ENCODE measurements around the gene CACNA2D1.

DNA sequence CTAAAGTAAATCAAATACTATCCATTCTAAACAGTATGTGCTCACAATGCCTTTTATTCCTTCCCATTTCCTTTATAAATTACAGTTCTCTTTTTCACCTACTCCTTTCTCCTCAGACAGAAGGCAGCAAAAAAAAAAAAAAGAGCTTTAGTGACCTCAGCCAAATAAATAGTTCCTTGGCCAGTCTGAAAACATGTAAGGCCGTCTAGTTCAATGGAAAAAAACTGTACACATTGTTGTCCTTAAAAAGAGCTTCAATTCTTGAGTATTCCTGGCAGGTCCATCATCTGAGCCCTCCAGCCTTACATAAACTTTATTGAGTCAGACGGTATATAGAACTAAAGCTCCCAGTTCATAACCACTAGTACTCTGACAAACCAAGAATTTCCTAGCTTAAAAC, 185.4 kb downstream of the CACNA2D1 start:
- no peak for TF ChIP-seq POLR2AphosphoS5 (IDR thresholded peaks at IDR 0.05; ENCODE audit: low read depth, low read length)
- TF ChIP-seq, protein P1, sequence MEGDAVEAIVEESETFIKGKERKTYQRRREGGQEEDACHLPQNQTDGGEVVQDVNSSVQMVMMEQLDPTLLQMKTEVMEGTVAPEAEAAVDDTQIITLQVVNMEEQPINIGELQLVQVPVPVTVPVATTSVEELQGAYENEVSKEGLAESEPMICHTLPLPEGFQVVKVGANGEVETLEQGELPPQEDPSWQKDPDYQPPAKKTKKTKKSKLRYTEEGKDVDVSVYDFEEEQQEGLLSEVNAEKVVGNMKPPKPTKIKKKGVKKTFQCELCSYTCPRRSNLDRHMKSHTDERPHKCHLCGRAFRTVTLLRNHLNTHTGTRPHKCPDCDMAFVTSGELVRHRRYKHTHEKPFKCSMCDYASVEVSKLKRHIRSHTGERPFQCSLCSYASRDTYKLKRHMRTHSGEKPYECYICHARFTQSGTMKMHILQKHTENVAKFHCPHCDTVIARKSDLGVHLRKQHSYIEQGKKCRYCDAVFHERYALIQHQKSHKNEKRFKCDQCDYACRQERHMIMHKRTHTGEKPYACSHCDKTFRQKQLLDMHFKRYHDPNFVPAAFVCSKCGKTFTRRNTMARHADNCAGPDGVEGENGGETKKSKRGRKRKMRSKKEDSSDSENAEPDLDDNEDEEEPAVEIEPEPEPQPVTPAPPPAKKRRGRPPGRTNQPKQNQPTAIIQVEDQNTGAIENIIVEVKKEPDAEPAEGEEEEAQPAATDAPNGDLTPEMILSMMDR (IDR thresholded peaks at IDR 0.05), result no peak
- TF ChIP-seq, protein P2, sequence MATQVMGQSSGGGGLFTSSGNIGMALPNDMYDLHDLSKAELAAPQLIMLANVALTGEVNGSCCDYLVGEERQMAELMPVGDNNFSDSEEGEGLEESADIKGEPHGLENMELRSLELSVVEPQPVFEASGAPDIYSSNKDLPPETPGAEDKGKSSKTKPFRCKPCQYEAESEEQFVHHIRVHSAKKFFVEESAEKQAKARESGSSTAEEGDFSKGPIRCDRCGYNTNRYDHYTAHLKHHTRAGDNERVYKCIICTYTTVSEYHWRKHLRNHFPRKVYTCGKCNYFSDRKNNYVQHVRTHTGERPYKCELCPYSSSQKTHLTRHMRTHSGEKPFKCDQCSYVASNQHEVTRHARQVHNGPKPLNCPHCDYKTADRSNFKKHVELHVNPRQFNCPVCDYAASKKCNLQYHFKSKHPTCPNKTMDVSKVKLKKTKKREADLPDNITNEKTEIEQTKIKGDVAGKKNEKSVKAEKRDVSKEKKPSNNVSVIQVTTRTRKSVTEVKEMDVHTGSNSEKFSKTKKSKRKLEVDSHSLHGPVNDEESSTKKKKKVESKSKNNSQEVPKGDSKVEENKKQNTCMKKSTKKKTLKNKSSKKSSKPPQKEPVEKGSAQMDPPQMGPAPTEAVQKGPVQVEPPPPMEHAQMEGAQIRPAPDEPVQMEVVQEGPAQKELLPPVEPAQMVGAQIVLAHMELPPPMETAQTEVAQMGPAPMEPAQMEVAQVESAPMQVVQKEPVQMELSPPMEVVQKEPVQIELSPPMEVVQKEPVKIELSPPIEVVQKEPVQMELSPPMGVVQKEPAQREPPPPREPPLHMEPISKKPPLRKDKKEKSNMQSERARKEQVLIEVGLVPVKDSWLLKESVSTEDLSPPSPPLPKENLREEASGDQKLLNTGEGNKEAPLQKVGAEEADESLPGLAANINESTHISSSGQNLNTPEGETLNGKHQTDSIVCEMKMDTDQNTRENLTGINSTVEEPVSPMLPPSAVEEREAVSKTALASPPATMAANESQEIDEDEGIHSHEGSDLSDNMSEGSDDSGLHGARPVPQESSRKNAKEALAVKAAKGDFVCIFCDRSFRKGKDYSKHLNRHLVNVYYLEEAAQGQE (IDR thresholded peaks at IDR 0.05; ENCODE audit: insufficient read depth in 1 of 2, low read depth in 2 of 2, low read length in 1 of 2), result no peak
- no peak for TF ChIP-seq TCF7L2 (IDR thresholded peaks at IDR 0.05; ENCODE audit: low read depth, low read length)
